HL-60 (cell line): ENCODE measurements around the gene EHD4.

Experiments used
- DNase-seq, 2 experiments: peaks; one replicate each; pipeline ENCODE4 v3.0.0-alpha.2; 2010 to 2020; ENCODE audit warnings: low read depth in 1 of 2, low spot score in 1 of 2
- H3K27ac ChIP-seq: fragments of 250-450 bp; sonication (Bioruptor Pico); replicated peaks from 2 replicates; pipeline ENCODE4 v1.5.1; 2020; ENCODE audit warnings: mild to moderate bottlenecking, moderate library complexity
- H3K27me3 ChIP-seq: fragments of 250-450 bp; sonication (Bioruptor Pico); 2 replicates; pipeline ENCODE4 v1.5.1; 2021; ENCODE audit warnings: mild to moderate bottlenecking, moderate library complexity; ENCODE audit not compliant: insufficient read depth, poor library complexity, severe bottlenecking
- H3K4me3 ChIP-seq: replicated peaks from 2 replicates; pipeline ENCODE4 v1.5.1; 2011; ENCODE audit warnings: mild to moderate bottlenecking, control low read depth, low read length; ENCODE audit not compliant: insufficient read depth
- GABPA ChIP-seq: IDR thresholded peaks from 2 replicates; pipeline ENCODE4 v1.6.1; 2012; ENCODE audit warnings: low read depth
- POLR2AphosphoS5 ChIP-seq: IDR thresholded peaks from 2 replicates; pipeline ENCODE4 v1.6.1; 2012; ENCODE audit warnings: low read depth
- SPI1 ChIP-seq: IDR thresholded peaks from 2 replicates; pipeline ENCODE4 v1.6.1; 2012; ENCODE audit warnings: low read depth, mild to moderate bottlenecking, borderline replicate concordance
- TF ChIP-seq, protein P1 (sequence below): IDR thresholded peaks from 2 replicates; pipeline ENCODE4 v1.6.1; 2012; ENCODE audit warnings: low read depth; ENCODE audit not compliant: insufficient replicate concordance
- TF ChIP-seq, protein P2 (sequence below): IDR thresholded peaks from one replicate; pipeline ENCODE4 v1.5.1; 2011; ENCODE audit warnings: low read length, control low read depth, inconsistent platforms; ENCODE audit not compliant: insufficient read depth

The EHD4 gene

DNA sequence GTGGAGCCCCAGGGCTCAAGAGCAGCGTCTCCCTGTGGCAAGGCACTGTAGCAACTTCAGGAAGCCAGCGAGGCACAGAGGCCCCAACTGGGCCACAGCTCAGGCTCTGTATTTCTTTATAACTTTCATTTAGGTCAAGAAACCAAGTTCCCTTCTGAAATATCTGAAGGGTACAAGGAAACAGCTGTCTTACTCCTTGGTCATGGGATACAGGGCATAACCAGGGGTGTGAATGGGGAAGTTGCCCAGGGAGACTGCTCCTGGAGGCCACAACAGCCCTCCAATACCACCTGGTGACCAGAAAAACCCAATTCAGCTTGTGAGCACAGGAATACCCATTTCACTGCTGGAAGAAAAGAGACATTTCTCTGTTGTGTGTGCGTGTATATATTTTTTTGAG lies 65.2 kb downstream of the EHD4 start:
- H3K27ac ChIP-seq = no peak overlapping the region
- H3K4me3 ChIP-seq = no peak overlapping the region
- no peaks in the 10 kb centered on the region for H3K27me3 ChIP-seq
- TF ChIP-seq, protein P1, sequence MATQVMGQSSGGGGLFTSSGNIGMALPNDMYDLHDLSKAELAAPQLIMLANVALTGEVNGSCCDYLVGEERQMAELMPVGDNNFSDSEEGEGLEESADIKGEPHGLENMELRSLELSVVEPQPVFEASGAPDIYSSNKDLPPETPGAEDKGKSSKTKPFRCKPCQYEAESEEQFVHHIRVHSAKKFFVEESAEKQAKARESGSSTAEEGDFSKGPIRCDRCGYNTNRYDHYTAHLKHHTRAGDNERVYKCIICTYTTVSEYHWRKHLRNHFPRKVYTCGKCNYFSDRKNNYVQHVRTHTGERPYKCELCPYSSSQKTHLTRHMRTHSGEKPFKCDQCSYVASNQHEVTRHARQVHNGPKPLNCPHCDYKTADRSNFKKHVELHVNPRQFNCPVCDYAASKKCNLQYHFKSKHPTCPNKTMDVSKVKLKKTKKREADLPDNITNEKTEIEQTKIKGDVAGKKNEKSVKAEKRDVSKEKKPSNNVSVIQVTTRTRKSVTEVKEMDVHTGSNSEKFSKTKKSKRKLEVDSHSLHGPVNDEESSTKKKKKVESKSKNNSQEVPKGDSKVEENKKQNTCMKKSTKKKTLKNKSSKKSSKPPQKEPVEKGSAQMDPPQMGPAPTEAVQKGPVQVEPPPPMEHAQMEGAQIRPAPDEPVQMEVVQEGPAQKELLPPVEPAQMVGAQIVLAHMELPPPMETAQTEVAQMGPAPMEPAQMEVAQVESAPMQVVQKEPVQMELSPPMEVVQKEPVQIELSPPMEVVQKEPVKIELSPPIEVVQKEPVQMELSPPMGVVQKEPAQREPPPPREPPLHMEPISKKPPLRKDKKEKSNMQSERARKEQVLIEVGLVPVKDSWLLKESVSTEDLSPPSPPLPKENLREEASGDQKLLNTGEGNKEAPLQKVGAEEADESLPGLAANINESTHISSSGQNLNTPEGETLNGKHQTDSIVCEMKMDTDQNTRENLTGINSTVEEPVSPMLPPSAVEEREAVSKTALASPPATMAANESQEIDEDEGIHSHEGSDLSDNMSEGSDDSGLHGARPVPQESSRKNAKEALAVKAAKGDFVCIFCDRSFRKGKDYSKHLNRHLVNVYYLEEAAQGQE = no peak
- TF ChIP-seq GABPA (no peak), SPI1 (no peak)
- TF ChIP-seq, protein P2, sequence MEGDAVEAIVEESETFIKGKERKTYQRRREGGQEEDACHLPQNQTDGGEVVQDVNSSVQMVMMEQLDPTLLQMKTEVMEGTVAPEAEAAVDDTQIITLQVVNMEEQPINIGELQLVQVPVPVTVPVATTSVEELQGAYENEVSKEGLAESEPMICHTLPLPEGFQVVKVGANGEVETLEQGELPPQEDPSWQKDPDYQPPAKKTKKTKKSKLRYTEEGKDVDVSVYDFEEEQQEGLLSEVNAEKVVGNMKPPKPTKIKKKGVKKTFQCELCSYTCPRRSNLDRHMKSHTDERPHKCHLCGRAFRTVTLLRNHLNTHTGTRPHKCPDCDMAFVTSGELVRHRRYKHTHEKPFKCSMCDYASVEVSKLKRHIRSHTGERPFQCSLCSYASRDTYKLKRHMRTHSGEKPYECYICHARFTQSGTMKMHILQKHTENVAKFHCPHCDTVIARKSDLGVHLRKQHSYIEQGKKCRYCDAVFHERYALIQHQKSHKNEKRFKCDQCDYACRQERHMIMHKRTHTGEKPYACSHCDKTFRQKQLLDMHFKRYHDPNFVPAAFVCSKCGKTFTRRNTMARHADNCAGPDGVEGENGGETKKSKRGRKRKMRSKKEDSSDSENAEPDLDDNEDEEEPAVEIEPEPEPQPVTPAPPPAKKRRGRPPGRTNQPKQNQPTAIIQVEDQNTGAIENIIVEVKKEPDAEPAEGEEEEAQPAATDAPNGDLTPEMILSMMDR = no peak
- peak in 1 of 2 experiments; percentile 25 for DNase-seq

DNA sequence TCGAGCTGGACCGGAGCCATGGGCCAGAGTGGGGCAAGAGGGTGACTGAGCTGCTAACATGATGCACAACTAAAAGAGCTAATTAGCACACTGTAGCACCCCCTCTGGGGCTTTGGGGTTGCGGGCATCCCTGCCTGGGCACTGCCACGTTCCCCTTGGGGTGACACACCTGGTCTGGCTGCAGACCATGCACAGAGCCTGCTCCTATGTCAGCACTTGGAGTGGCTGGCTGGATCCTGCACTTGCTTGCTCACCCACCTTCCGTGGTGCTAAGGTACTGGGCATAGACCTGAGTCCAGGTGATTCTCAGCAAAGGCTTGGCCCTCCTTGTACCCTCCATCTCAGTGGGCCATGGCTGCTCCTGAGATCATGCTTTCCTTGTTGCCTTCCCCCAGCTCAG lies 65.7 kb downstream of the EHD4 start:
- Histone ChIP-seq H3K27ac (no peak overlapping the region), H3K27me3 (no peaks in the 10 kb centered on the region), H3K4me3 (no peak overlapping the region)
- TF ChIP-seq, protein P1 = no peak
- TF ChIP-seq POLR2AphosphoS5 (no peak), SPI1 (no peak), GABPA (no peak)
- TF ChIP-seq, protein P2 = no peak
- no peak for DNase-seq

DNA sequence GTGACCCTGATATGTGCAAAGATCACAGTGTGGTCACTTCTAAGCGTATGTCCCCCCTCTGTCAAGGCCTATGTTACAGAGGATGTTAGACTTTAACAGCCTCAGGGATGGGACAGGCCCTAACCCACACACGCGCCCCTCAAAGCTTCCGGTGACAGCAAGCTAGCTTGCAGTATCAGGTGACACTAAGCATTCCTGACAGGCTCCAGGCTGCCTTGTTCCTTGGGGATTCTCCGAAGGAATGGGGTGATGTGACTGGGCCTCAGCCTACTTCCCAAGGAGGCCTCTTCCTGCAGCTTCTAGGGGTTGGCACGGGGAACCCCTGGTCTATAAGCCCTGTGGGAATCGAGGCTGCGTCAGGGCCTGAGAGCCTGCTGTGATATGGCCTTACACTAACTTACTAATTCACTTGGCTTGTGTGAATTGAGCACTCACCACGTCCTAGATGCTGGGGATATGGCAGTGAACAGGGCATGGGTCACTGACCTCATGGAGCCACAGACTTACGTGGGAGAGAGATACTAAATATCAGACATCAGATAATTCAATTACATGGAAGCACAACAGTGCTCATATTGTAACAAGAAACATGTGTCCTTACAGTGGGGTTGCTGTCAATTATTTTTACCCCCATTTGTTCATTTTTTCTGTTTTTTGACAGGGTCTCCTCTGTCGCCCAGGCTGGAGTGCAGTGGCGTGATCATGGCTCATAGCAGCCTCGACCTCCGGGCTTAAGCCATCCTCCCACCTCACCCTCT lies 67.1 kb downstream of the EHD4 start:
- Histone ChIP-seq H3K27me3 (no peaks in the 10 kb centered on the region), H3K4me3 (no peak overlapping the region), H3K27ac (no peak overlapping the region)
- no peak for TF ChIP-seq POLR2AphosphoS5
- TF ChIP-seq, protein P2 = no peak
- TF ChIP-seq GABPA = no peak
- no peak for TF ChIP-seq SPI1
- TF ChIP-seq, protein P1 = no peak
- no peak for DNase-seq
